ENCODE data around the gene PDCD6IP.
"Not testable (repeated sequence)": the region's sequence is repeated elsewhere in the genome, so short reads cannot be mapped to it uniquely, and the experiment has no call there.

Gene PDCD6IP

GRCh38 chr3:33798418-33799201 lies at the start of gene PDCD6IP:
PDCD6IP (plus strand) TSS chr3:33798630; CDS start chr3:33798729, 99 bp downstream.
- DNase-seq = peak; percentile 80 to 84

- no peak for DNase-seq
Measured at GRCh38 chr3:33749546-33750210, 48.8 kb upstream of the PDCD6IP start.

- DNase-seq = no peak
Measured at GRCh38 chr3:33750211-33750548, 48.2 kb upstream of the PDCD6IP start.

- no peak for DNase-seq
Measured at GRCh38 chr3:33751336-33751735, 47.1 kb upstream of the PDCD6IP start.

- DNase-seq = not testable (repeated sequence)
Measured at GRCh38 chr3:33754391-33754790, 44.0 kb upstream of the PDCD6IP start.

- DNase-seq = no peak
Measured at GRCh38 chr3:33758281-33758680, 40.1 kb upstream of the PDCD6IP start.

- no peak for DNase-seq
Measured at GRCh38 chr3:33758864-33759263, 39.6 kb upstream of the PDCD6IP start.

- DNase-seq = no peak
Measured at GRCh38 chr3:33768578-33769330, 29.7 kb upstream of the PDCD6IP start.

GRCh38 chr3:33773637-33774036 lies 24.8 kb upstream of the PDCD6IP start:
- DNase-seq = no peak

- DNase-seq = no peak
Measured at GRCh38 chr3:33775363-33775762, 23.1 kb upstream of the PDCD6IP start.

- no peak for DNase-seq
Measured at GRCh38 chr3:33777996-33778395, 20.4 kb upstream of the PDCD6IP start.

GRCh38 chr3:33779751-33780150 lies 18.7 kb upstream of the PDCD6IP start:
- DNase-seq = no peak

GRCh38 chr3:33781413-33781812 lies 17.0 kb upstream of the PDCD6IP start:
- not testable (repeated sequence) for DNase-seq

GRCh38 chr3:33786565-33787327 lies 11.7 kb upstream of the PDCD6IP start:
- DNase-seq = no peak

- peak; percentile 51 to 57 for DNase-seq
Measured at GRCh38 chr3:33787328-33788009, 11.0 kb upstream of the PDCD6IP start.

GRCh38 chr3:33789183-33789954 lies 9.1 kb upstream of the PDCD6IP start:
- no peak for DNase-seq

- no peak for DNase-seq
Measured at GRCh38 chr3:33790091-33790490, 8.3 kb upstream of the PDCD6IP start.

- DNase-seq = no peak
Measured at GRCh38 chr3:33791477-33792166, 6.8 kb upstream of the PDCD6IP start.

GRCh38 chr3:33792167-33792892 lies 6.1 kb upstream of the PDCD6IP start:
- no peak for DNase-seq

GRCh38 chr3:33795131-33795530 lies 3.3 kb upstream of the PDCD6IP start:
- no peak for DNase-seq

Measured in activated CD4-positive, alpha-beta T cell treated with anti-CD3 and anti-CD28 coated beads for 4 hours (primary cell).